NCI-H2227 treated with DMSO at 0.1 percent for 48 hours (cell line): ENCODE measurements around the gene FAM114A1.
"Not testable (repeated sequence)": the region's sequence is repeated elsewhere in the genome, so short reads cannot be mapped to it uniquely, and the experiment has no call there.

ENCODE experiments used
- DNase-seq: peaks from one replicate; lab custom pipeline; 2025; lab: John Stamatoyannopoulos, UW

Gene FAM114A1

DNA sequence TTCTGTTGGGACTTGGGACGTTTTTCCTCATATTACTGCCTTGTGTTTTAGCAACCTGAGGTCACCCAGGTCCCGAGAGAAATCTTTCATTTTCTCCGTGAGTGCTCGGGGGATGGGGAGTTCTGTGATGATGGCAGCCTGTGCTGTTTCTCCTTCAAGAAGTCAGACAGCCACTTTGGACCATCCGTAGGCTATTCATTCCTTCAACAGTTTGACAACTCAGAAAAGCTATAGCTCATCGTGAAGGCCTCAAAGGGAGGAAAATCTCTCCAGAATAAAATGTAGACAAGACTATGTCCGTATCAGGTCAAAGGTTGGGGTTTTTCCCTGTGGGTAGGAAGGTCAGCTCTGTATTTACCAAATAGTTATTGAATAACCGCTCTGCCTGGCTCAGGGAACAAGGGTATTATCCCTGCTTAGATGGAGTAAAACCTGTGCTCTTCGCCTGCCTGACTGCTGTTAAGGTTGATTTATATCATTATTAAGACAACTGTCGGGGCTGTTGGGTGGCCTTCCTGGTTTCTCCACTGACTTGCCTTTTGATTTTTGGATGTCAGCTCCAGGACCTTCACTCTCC, 36.6 kb downstream of the FAM114A1 start:
- DNase-seq: no peak

- no peak for DNase-seq
Observed at GRCh38 chr4:38904682-38905081, 37.1 kb downstream of the FAM114A1 start.

GRCh38 chr4:38905652-38906385, 38.2 kb downstream of the FAM114A1 start:
- no peak for DNase-seq

DNA sequence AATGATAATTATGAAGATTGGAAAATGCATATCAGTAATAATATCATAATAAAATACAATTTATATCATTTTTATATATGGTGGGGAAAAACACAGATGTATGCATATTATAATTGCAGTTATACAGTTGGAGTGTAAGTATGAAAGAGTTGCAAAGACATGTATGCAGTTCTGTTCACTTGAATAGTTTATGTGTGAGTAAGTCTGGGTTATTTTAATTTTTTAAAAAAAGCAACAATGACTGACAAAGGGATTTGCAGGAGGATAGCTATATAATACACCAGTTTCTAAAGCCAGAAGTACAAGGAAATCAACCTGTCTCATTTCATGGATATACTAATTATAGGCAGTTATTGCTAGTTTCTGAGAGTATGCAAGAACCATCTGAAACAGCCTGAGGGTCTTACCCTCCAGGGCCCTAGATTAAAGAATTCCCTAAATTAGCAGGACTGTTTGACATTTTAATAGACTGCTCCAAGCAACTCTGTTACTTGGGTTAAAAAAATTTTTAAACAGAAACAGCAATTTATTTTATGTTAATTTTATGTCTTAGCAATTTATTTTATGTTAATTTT, 40.2 kb downstream of the FAM114A1 start:
- no peak for DNase-seq

GRCh38 chr4:38909015-38909414, 41.4 kb downstream of the FAM114A1 start:
- DNase-seq: no peak

GRCh38 chr4:38911257-38911656, 43.7 kb downstream of the FAM114A1 start:
- peak; percentile 34 for DNase-seq

GRCh38 chr4:38914854-38915253, 47.2 kb downstream of the FAM114A1 start:
- no peak for DNase-seq

GRCh38 chr4:38916267-38916666, 48.7 kb downstream of the FAM114A1 start:
- not testable (repeated sequence) for DNase-seq

- no peak for DNase-seq
Observed at GRCh38 chr4:38917481-38918025, 49.9 kb downstream of the FAM114A1 start.

DNA sequence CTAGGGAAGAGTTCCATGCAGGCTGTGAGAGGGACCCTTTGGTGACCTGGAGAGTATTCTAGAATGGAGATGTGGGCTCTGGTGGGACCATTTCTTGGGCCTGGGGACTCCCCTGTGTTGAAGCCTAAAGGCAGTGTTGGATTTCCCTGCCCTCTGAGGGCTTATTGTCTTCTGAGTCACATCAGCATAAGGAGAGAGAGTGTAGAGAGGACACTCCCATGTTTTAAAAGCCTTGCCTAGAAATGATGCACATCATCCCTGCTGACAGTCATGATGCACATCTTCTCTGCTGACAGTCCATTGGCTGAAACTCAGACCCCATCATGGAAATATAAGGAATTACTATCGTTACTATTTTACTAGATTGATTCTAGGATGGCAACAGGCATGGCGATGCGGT, 51.9 kb downstream of the FAM114A1 start:
- no peak for DNase-seq

- DNase-seq: no peak
Observed at GRCh38 chr4:38920186-38920585, 52.6 kb downstream of the FAM114A1 start.

DNA sequence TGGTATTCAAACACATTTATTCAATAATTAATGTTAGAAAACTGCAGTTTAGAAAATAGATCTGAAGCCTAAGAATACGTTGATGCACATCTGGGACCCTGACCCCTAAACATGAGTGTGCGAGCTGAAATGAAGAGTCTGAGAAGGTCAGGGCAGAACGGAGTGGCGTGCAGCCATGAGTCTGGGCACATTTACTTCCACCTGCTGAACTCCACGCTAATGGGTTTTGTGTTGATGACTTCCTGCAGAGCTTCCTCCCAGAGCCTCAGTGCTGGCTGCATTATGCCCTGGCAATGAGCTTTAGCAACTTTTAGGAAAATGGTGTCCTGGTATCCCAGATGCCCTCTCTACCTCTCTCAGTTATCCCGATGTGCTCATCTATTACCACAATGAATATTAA, 53.1 kb downstream of the FAM114A1 start:
- peak; percentile 3 for DNase-seq

- no peak for DNase-seq
Observed at GRCh38 chr4:38921151-38921550, 53.5 kb downstream of the FAM114A1 start.

GRCh38 chr4:38923746-38924145, 56.1 kb downstream of the FAM114A1 start:
- DNase-seq: no peak

DNA sequence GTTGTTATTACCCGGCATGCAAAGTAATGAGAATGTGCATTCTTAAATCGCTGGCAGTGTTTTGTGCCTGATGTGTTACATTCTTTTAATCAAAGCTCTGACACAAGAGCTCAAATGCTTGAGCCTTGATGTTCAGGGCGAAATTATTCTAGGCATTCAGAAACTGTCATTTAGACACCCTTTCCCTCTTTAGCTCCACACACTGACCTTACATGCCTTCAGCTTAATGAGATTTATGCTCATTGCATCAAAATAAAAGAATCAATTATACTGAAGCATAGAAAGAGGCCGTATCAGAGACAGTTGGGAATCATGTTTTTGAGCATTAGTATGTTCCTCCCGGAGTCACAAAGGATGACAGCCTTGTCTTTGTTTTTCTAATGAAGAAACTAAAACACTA, 56.7 kb downstream of the FAM114A1 start:
- no peak for DNase-seq

DNA sequence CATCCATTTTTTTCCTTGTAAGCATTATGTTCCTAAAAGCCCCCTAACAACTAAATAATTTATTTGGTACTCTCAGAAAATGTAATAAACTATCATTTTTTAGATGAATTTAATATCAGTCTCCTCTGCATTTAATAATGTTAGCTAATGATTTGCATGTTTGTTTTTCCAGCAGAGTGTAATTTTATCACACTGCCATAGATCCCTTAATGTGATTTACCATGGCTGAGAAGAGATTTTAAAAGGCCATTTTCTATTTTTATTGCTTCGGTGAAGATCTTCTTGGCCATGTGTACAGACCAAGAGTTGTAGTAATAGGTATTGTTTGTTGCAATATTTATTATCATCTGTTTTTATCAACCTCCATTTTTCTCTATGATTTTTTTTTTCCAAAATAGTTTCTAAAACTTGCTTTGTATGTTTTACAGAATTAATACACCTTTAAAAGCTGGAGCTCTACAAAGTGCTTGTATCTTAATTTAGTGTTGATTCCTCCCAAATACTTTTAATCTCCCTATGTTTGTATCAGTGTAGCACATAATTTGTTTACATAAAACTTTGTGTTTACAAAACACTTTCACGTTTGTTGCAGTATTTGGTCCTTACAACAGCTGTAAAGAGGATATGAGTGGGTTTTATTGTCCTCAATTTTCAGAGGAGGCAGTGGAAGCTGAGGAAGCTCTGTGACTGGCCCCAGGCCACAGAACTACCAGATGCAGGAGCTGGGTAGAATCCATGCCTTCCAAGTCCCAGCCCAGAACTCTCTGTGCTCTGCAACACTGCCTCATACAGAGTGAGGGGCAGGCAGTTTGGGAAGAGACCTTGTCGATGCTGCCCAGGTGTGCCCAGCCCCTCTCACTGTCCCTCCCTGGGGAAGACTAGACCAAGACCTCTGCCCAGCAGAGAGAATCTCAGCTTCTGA, 58.1 kb downstream of the FAM114A1 start:
- no peak for DNase-seq

- no peak for DNase-seq
Observed at GRCh38 chr4:38926896-38927295, 59.3 kb downstream of the FAM114A1 start.

GRCh38 chr4:38928568-38928967, 61.0 kb downstream of the FAM114A1 start:
- DNase-seq: no peak

- DNase-seq: no peak
Observed at GRCh38 chr4:38928974-38929373, 61.4 kb downstream of the FAM114A1 start.

- peak; percentile 46 for DNase-seq
Observed at GRCh38 chr4:38930204-38930603, 62.6 kb downstream of the FAM114A1 start.

DNA sequence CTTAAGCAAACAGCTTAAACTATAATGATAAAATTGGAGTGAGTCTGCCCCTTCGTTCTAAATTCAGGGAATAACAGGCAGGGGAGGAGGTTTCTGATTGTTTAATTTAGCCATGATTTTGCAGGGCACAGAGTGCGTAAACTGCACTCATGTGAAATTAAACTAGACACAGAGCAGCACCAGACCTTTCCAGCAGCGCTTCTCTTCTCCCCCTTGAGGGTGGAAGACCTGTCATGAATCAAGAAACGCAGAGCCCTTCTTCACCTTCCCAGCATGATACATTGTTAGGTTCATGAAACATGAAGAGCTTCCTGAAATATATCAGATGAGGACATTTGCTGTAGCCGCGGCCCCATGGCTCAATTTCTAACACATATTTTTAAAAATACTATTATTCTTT, 63.1 kb downstream of the FAM114A1 start:
- peak; percentile 46 for DNase-seq

GRCh38 chr4:38931125-38931524, 63.5 kb downstream of the FAM114A1 start:
- DNase-seq: no peak
